Lower leg skin (tissue), 3 donors: ENCODE data around the gene GTF2F2.

Experiments
- POLR2A ChIP-seq, 2 donors: fragments of 450-650 bp; IDR thresholded peaks; one replicate each; pipeline ENCODE4 v1.6.1; 2016 to 2017; ENCODE audit warnings: antibody characterized with exemption in 2 of 2, mild to moderate bottlenecking in 1 of 2, moderate library complexity in 1 of 2
- TF ChIP-seq, protein P1 (sequence below), 3 donors: fragments of 450-650 bp; IDR thresholded peaks; one replicate each; pipeline ENCODE4 v1.5.1; 2016; ENCODE audit warnings: antibody characterized with exemption in 3 of 3, mild to moderate bottlenecking in 3 of 3, moderate library complexity in 2 of 3

DNA sequence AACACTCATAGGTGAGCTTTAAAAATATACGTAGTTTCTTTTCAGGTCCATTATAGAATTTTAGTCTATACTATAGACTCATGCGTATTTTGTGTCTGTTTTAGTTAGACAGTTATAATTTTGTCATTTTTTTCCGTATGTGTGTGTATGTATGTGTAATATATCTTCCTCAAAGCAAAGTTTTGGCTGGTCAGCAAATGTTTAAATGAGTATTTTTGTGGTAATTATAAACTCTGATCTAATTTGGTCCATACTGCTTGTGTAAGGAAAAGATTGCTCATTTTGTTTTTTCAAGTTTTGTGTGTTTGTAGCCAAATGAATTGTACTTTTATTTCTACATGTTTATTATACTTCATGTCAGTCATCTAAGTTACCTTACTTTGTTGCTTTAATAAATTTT is 60.0 kb downstream of the GTF2F2 start:
- TF ChIP-seq, protein P1, sequence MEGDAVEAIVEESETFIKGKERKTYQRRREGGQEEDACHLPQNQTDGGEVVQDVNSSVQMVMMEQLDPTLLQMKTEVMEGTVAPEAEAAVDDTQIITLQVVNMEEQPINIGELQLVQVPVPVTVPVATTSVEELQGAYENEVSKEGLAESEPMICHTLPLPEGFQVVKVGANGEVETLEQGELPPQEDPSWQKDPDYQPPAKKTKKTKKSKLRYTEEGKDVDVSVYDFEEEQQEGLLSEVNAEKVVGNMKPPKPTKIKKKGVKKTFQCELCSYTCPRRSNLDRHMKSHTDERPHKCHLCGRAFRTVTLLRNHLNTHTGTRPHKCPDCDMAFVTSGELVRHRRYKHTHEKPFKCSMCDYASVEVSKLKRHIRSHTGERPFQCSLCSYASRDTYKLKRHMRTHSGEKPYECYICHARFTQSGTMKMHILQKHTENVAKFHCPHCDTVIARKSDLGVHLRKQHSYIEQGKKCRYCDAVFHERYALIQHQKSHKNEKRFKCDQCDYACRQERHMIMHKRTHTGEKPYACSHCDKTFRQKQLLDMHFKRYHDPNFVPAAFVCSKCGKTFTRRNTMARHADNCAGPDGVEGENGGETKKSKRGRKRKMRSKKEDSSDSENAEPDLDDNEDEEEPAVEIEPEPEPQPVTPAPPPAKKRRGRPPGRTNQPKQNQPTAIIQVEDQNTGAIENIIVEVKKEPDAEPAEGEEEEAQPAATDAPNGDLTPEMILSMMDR (IDR thresholded peaks at IDR 0.05), result no peak
- no peak for TF ChIP-seq POLR2A (IDR thresholded peaks at IDR 0.05)
